ENCODE data around the gene EIF5A2.

GRCh38 chr3:170910542-170910941 is 2.1 kb upstream of the EIF5A2 start:
- no peak for TF ChIP-seq CTCF (IDR thresholded peaks at IDR 0.05)
- TF ChIP-seq POLR2A (IDR thresholded peaks at IDR 0.05), result no peak

All from right lobe of liver (tissue), 4 donors.